Amygdala (tissue), 56 donors: Measurements from ENCODE around the gene FUT7.
A peak's percentile ranks its signal among the peaks of the same experiment; 100 is the strongest.
"Not testable (repeated sequence)": the region's sequence is repeated elsewhere in the genome, so short reads cannot be mapped to it uniquely, and the experiment has no call there.

Source experiments
- DNase-seq, 56 donors: peaks; one replicate each; lab custom pipeline; 2025; lab: John Stamatoyannopoulos, UW

The FUT7 gene

DNA sequence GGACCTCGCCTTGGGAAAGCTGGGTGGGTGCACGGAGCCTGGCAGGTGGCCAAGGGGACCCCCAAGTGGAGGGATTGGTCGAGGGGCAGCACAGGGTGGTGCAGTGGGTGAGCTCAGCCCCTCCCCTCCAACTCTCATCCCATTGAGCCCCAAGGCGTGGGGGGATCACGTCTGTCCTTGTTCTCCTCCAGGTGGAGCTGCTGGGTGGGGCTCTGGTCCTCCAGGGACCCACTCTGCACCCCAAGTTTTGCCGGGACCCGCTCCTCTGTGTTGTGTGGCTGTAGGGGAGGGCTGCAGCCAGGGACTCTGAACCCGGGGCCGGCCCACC lies 3.6 kb upstream of the FUT7 start:
- DNase-seq = no peak

DNA sequence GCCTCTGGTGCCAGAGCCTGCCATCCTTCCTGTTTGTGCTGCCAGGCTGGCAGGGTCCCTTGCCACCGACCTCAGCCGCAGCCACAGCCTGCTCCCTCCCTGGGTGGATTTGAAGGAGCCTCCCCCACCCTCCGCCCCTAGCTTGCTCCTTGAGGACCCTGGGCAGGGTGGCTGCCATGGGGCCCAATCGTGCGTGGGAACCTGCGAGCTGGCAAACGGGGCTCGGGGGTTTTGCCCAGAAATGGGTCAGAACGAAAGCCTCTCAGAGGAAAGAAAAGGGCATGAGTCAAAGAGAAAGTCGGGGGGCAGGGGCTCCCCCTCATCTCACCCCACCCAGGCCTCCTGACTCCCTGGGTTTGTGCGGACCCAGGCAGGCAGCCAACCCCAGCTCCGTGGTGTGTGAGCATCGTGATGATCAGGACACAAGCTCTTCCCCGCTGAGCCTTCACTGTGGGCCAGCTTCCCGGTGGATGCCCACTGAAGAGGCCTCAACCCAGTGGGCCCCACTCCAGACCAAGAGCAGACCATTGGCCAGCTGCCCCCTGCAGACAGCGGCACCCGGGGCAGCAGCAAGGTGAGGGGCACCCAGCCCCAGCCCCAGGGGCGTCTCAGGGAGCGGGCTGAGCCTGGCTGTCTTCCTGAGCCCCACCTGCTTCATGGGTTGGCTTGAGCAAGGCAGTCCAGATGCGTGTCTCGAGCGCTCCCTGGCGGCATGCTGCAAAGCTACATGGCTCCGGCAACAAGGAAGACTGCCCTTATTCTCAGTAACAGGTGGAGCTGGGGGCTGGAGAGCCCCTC lies 3.0 kb upstream of the FUT7 start:
- DNase-seq = peak in 54 of 56 donors; percentile 29 to 88 (median 74)

DNA sequence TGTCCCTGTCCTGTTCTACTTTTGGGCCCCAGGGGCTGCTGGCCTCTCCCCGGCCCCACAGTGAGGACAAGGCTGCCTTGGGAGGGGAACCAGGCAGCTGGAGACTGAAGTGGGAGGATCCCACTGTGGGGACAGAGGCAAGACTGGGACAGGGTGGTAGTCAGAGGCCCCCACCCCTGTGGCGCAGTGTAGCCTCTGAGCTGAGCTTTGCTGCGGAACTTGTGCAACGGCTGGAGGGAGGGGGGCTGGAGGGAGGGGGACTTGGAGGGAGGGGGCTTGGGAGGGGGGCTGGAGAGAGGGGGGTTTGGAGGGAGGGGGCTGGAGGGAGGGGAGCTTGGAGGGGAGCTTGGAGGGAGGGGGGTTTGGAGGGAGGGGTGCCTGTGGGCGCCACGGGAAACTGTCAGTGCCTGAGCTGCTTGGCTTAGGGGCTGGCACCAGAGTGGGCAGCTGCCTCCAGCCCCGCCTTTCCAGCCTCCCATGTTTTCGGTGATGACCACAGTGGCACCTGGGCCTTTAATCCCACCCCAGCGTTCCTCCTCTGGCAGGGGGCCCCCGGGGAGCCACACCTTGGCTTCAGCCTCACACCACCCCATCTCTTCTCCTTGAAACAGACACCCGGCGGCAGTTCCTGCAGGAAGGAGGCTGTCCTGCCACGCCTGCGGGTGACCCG lies 2.3 kb upstream of the FUT7 start:
- peak in 1 of 56 donors; percentile 48 for DNase-seq

DNA sequence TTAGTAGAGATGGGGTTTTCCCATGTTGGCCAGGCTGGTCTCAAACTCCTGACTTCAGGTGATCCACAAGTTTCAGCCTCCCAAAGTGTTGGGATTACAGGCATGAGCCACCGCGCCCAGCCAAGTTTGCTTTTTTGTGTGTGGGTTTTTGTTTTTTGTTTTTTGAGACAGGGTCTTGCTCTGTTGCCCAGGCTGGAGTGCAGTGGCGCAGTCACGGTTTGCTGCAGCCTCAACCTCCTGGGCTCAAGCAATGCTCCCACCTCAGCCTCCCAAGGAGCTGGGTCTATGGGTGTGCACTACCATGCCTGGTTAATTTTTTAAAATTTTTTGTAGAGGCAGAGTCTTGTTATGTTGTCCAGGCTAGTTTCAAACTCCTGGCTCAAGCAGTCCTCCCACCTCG lies 1.6 kb upstream of the FUT7 start:
- DNase-seq = not testable (repeated sequence)

DNA sequence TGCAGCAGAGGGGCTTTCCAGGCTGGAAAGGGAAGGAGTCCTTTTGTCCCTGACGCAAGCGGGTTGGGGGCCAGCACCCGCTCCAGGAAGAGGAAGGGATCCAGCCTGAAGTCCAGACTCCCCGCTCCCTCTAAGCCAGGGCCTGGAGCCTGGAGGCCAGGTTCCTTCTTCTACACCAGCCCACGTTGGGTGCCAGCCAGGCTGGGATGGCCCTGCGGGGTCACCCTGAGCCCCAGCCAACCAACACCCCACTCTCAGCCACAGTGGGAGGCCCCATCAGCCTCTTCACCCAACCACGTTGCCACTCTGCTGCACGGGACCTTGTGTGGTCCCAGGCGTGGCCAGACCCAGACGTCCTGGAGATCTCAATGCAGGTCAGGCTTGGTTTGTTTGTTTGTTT lies 970 bp upstream of the FUT7 start:
- DNase-seq = no peak

DNA sequence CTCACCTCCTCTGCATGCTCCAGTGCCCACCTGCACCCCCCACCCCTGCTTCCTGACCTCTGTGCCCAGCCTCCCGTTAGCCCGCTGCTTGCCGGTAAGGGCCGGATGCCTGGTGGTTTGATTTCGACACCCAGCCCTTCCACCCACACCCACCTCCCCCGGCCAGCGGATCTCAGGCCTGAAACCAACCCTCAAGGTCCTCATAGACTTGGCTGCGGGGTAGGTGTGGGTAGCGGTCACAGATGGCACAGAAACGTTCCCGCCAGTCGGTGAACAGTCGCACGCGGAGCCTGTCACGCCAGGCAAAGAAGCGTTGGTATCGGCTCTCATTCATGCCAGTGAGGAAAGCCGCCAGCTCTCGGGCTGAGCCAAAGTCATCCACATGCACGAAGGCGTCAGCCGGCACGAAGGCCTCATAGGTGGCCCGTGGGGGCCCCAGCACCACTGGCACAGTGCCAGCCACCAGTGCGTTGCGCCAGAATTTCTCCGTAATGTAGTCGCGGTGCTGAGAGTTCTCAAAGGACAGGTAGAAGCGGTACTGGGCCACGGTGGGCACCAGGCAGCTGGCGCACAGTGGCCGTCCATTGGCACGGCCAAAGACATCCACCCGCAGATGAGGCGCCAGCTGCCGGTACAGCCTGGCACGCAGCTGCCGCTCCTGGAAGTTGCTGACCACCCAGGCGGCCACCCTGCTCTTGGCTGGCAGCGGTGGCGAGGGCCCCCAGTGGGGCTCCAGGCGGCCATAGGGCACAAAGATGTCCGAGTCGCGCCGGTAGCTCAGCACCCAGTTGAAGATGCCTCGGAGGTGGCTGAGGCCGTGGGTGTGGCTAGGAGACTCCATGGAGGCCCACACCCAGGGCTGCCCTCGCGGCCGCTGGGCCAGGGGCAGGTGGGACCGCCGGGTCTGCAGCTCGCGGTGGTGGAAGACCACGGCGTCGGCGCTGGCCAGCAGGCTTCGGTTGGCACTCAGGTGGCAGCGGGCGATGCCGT lies 1.1 kb downstream of the FUT7 start:
- peak in 2 of 56 donors; percentile 12 to 35 for DNase-seq

DNA sequence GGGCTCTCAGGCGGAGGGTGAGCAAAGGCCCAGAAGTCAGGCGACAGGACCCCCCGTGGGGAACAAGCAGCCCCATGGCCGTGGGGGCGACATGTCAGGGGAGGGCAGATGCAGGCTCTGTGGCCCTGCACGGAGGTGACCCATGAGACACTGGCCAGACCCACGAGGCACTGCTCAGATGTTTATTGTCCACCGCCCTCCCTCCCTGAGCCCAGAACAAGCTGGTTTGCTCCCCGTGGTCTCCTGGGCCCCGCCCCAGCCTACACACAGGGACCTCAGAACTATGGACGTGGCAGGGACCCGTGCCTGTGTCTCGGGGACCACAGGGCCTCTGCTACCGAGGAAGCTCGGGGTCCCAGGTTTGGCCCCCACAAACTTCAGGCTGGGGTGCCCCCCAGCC lies 1.9 kb downstream of the FUT7 start:
- DNase-seq = no peak

DNA sequence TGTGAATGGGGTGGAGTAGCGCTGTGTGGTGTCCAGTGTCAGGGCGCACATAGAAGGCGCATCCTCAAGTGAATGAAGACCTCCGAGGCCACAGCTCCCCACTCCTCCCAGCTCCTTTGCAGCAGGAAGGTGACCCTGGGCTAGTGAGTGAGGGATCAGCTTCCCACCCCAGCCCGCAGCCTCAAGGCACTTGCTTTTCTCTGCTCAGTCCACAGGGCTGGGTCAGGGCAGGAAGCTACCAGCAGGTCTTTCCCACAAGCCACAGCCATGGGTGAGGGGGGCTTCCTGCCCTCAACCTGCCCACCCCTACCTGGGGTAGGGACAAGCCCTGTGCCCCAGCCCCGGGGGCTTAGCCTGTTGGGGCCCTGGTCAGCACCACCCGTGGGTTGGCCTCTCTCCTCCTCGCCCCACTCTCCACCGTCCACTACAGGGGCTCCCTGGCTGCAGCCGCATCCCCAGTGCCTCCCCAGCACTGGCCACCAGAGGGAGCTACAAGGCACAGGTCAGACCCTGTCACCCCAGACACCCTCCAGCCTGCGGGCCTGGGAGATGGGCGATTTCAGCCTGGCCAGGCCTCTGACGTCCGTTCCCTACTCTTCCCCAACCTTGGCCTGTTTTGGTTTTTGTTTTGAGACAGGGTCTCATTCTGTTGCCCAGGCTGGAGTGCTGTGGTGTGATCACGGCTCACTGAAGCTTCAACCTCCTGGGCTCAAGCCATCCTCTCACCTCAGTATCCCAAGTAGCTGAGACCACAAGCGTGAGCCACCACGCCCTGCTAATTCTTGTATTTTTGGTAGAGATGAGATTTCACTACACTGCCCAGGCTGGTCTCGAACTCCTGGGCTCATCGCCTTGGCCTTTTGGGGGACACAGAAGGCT lies 2.6 kb downstream of the FUT7 start:
- DNase-seq = peak in 50 of 56 donors; percentile 20 to 85 (median 60)

DNA sequence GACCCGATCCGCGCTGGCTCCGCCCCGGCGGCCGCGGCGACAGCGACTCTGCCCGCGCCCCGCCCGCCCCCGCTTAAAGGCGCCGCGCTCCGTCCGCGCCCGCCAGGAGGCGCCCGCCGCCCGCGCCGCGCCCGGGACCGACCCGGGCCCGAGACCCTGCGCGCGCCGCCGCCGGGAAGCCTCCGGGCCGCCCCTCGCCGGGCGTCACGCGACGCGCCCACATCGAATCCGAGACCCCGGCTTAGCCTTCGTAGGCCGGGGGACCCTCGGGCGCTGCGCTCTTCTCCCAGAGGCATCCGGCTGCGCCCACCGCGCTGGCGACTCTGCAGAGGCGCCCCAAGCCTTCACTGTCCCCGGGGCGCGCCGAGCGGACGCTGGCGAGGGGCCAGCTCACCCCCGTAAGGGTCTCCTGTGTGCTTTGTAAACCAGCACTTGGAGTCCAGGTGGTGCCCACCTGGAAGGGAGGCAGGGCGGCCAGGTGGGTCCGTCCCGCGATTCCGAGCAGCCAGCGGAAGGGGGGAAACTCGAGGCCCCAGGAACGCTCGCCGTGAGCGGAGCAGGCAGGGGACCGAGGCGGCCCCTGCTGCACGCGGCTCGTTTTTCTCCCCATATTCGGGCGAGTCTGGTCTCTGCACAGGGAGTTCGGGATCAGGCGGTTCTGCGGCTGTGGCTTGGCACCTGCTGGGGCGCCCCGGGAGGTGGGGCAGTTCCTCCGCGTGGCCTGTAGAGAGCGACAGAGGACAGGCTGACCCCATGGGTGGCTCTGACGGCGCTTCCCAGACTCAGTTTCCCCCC lies 3.4 kb downstream of the FUT7 start:
- DNase-seq = peak in 39 of 56 donors; percentile 19 to 80 (median 56)

DNA sequence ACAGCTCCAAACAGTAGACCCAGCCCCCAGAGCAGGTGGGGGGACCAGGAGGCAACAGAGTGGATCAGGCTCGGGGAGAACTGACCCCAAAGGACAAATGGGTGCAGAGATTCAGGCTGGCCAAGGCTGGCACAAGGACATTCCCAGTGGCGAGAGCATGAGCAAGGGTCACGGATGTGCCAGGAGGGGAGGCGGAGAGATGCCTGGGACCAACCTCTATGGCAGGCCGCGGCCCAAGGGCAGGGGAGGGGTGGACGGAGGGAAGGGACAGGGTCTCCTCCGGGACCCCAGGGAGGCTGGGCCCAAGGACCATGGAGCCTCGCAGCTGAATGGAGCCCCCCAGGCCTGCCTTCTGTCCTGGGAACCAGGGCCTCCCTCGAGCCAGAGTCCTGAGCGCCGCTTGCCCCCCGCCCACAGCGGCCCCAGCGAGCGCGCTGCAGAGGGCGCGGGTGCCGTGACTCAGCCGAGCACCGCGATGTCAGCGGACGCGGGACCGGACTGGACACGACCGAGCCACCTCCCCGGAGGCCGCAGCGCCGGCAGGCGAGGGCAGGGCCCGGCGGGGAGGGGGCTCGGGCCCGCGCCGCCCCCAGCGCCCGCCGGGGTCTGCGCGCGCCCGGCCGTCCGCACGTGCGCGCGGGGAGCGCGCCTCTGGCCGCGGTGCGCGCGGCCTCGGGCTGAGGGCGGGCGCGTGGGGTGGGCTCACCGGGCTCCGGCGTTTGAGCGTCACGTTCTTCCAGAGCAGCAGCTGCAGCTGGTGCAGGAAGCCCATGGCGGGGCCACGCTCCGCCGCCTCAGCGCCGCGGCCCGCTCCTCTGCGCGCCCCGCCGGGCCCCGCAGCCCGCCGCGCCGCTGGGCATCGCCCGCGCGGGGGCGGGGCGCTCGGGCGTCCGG lies 4.3 kb downstream of the FUT7 start, which contains the start of gene ABCA2:
Gene ABCA2 (minus strand): TSS at position 869 of the 894 bp plus-strand sequence. CDS start 97 bp downstream, at position 772.
- DNase-seq = peak in 9 of 56 donors; percentile 29 to 73 (median 53)

DNA sequence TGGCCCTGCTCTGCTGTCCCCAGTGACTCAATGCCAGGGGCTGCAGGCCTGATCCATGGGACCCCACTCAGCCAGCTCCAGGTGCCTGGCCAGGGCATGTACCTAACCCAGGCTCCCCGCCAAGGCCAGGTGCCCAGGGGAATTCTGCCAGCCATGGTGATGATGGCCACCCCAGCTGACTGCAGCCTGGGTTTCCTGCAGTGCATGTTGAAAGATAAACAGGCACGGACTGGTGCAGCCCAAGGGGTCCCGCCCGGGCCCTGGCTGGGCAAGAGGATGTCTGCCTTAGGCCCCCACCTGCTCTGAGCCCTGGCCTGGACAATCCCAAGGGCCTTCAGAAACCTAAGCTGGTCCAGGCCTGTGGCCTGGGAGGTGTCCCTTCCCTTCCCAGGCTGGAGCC lies 5.1 kb downstream of the FUT7 start:
- peak in 10 of 56 donors; percentile 23 to 61 (median 38) for DNase-seq

DNA sequence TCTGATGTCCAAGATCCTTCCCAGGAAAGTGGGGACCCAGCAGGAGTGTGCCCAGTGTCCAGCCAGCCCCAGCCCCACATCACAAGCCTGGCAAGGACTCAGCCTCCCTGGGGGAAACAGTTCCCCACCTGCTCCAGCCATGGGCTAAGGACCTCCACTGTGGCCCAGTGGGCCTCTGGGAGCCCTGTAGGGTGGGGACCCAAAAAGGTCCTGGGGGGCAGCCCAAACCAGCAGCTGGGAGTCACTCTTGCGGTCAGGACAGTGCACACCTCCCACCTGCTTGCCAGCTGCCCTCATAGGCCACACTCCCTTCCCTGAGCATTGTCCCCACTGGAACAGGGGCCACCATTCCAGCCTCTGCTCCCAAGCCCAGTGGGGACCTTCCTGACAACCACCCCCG lies 5.5 kb downstream of the FUT7 start:
- DNase-seq = peak in 3 of 56 donors; percentile 25 to 46 (median 44)

DNA sequence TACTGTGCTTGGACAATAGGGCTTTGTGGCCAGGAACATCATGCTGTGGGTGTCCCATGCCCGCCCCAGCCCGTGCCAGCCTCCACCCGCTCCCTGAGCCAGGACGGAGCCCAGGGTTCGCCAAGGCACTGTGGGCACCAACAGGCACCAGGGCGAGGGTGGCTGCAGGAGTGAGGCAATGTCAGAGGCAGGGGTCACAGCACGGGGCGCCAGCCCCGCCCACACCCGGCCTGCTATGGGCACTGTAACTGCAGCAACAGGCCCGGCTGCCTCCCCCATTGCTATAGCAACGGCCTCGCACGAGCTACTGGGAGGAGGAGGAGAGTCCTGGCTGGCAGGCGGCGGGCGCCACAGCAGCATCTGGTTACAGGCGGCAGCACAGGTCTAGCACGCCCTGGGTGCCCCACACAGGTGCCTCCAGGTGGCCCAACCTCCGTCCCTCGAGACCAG lies 6.3 kb downstream of the FUT7 start:
- peak in 55 of 56 donors; percentile 64 to 100 (median 96) for DNase-seq

DNA sequence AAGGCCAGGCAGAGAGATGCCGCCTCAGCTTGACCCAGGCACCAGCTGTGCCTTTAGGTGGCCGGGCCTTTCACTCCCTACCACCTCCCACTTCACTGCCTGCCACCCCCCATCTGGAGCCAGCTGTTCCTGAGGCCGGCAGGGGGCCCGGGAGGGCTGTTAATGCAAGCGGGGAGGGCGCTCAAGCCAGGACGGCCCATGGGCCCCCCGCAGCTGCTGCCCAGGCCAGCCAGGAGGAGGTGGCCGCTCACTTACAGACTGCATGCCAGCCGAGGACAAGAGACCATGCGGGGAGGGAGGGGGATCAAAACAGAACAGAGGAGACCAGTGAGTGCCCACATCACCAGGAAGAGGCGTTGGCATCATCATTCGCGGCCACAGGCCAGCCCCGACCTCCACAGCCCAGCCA lies 8.3 kb downstream of the FUT7 start:
- DNase-seq = peak in 31 of 56 donors; percentile 13 to 78 (median 54)

DNA sequence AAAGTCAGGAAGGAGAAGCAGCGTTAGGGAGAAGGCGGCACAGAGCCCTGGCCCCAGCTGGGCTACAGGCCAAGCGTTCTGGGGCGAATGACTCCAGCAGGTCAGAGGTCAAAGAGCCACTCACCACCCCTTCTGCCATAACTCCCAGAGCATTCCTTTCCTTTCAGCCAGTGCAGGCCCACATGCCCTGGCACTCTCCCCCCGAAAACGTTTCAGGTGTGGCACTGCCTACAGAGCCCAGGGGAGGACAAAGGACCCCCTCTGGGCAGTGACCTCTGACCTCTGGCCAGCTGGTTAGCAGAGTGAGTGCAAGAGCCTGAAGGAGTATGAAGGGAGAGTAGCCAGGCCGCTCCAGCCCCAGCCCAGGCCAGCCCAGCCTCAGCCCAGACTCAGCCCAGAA lies 8.7 kb downstream of the FUT7 start:
- peak in 4 of 56 donors; percentile 22 to 65 (median 46) for DNase-seq

DNA sequence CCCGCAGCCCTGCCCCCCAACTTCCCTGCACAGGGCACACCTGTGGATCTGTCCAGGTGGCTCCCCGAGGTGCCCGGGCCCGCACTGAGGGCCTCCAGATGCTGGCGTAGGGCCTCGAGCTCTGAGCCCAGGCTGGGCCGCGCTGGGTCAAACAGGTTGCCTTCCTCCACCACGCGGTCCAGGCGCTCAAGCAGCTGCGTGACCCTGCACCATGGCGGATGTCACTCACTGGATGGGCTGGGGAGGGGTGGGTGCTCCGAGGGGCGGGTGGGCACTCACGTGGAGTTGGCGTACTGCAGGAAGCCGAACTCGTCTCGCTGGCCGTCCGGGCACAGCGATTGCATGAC lies 9.3 kb downstream of the FUT7 start:
- peak in 3 of 56 donors; percentile 46 to 60 (median 47) for DNase-seq

DNA sequence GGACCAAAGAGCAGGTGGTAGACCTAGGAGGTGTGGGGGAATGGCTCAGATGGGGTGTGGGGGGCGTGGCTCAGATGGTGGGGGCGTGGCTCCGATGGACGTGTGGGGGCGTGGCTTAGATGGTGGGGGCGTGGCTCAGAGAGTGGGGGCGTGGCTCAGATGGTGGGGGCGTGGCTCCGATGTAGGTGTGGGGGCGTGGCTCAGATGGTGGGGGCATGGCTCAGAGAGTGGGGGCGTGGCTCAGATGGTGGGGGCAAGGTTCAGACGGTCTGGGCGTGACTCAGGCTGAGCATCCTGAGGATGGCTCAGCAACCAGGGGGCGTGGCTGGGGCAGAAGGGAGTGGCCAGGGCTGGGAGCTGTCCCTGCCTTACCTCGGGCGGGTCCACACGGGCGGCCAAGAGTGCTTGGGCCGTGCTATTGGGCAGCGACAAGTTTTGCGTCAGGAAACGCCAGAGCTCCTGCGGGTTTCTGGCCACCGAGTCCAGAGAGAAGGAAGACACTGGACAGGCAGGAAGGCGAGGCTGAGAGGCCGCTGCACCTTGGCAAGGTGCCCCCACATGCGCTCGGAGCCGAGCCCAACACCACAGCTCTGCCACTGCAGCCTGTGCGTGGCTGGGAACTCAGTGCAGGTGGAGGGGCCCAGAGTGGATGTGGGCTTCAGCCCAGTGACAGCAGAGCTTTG lies 9.8 kb downstream of the FUT7 start:
- peak in 51 of 56 donors; percentile 30 to 98 (median 82) for DNase-seq
